Psoas muscle (tissue), 8 donors: ENCODE measurements around the gene RALY. TPM values are rescaled to one million over a fixed set of nuclear protein-coding genes. Genes with fewer than 3 reads are reported as not detected.

ENCODE experiments used
- ATAC-seq, 4 donors: fragments of 200-7000 bp; cut with Tn5 transposase; one replicate each; pipeline ENCODE4 v1.9.1; 2020; ENCODE audit warnings: moderate library complexity in 3 of 4, mild to moderate bottlenecking in 2 of 4
- DNase-seq, 2 donors: peaks; one replicate each; pipeline ENCODE4 v3.0.0-alpha.2; 2020
- H3K27ac ChIP-seq: fragments of 200-600 bp; one replicate; pipeline ENCODE4 v1.8.0; 2022
- H3K27me3 ChIP-seq, 3 donors: fragments of 200-600 bp in 1 of 3; one replicate each; pipeline versions ENCODE4 v1.6.1 to v1.8.0; 2013 to 2022; ENCODE audit warnings: low read length in 2 of 3, mild to moderate bottlenecking in 2 of 3, moderate library complexity in 1 of 3; ENCODE audit not compliant: insufficient read depth in 3 of 3
- H3K36me3 ChIP-seq, 2 donors: fragments of 200-600 bp in 1 of 2; one replicate each; pipeline versions ENCODE4 v1.6.1 to v1.8.0; 2013 to 2022; ENCODE audit warnings: low read depth in 1 of 2, mild to moderate bottlenecking in 1 of 2, moderate library complexity in 1 of 2; ENCODE audit not compliant: insufficient read depth in 1 of 2
- H3K4me1 ChIP-seq: fragments of 200-600 bp; one replicate; pipeline ENCODE4 v1.8.0; 2022
- H3K4me3 ChIP-seq: fragments of 200-600 bp; one replicate; pipeline ENCODE4 v1.8.0; 2022; ENCODE audit warnings: mild to moderate bottlenecking
- H3K9me3 ChIP-seq: fragments of 200-600 bp; one replicate; pipeline ENCODE4 v1.8.0; 2022
- WGBS, 3 donors: extraction: QIAGEN DNeasy Blood & Tissue Kit; methylation state at CpG; one replicate each; pipeline versions ENCODE4 v1.1.6 to v1.1.7; 2013; 5-methylcytosine and 5-hydroxymethylcytosine counted together
- intact Hi-C, 2 donors: fragments of 100-400 bp; cut with DNase I; formaldehyde crosslinking; loops; one replicate each; pipeline versions ENCODE4 v1.11.0 to v1.14.2; 2022
- polyA plus RNA-seq, 3 donors: library from polyadenylated mRNA; stranded (reverse); fragments of 200-250 nt; gene quantifications; one replicate each; pipeline ENCODE4 v1.2.3, GENCODE V29; 2013
- total RNA-seq, 4 donors: library from RNA; stranded (reverse); fragmentation: NEBNext Ultra II Directional in 2 of 4; extraction: Animal tissue kit (Norgen Biotek cat#: 25700) in 2 of 4; gene quantifications; one replicate each; pipeline versions ENCODE4 v1.2.1 to v1.2.4, GENCODE V29; 2021 to 2023
- TF ChIP-seq, protein P1 (sequence below): fragments of 200-600 bp; IDR thresholded peaks from one replicate; pipeline ENCODE4 v1.8.0; 2022; ENCODE audit warnings: antibody characterized with exemption
- donor health status: healthy with polysubstance abuse.
- donor health status: DM: no; HTN: no; CAD: no; lungs with moderate emphysema.
- donor health status: Bipolar disorder and iron deficiency.
- donor health status: healthy.
- donor health status: DM: yes; HTN: yes; CAD: no.
- donor health status: DM: no; HTN: no; CAD: no.
- donor health status: DM: no; HTN: no; CAD: no.
- donor health status: DM: yes; HTN: yes; CAD: no.

RALY gene
- total and polyA plus RNA-seq, 7 donors = 92.3 to 325 (median 120) TPM

GRCh38 chr20:33984182-33984719, 9.5 kb upstream of the RALY start:
- ATAC-seq = no peak

DNA sequence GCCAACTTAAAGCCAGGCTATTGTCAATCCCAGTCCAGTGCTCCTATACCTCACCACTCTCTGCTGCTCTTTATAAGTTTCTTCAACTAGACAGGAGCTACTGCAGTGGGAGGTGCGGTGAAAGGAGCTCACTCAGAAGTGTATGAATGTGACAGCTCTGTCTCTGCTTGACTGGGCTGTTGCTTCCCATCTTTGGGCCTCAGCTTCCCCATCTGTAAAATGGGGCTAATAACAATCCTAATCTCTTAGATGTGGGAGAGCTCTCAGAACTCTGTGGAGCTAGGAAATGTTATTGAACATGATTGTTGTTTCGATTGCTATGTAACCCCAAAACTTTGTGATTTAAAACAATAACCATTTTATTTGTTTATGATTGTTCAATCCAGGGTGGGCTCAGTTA, 8.4 kb upstream of the RALY start:
- intact Hi-C loops = no loop called here
- no peak overlapping the region for H3K27ac ChIP-seq
- no peaks in the 10 kb centered on the region for H3K9me3 ChIP-seq
- H3K27me3 ChIP-seq = no peaks in the 10 kb centered on the region
- no peak for DNase-seq
- no peaks in the 10 kb centered on the region for H3K4me1 ChIP-seq
- WGBS, 3 donors = 95 to 100% (median 96%) methylated on average over 2 of the region's 2 CpGs
- no peaks in the 10 kb centered on the region for H3K36me3 ChIP-seq
- H3K4me3 ChIP-seq = no peak overlapping the region
- ATAC-seq = no peak
- TF ChIP-seq, protein P1, sequence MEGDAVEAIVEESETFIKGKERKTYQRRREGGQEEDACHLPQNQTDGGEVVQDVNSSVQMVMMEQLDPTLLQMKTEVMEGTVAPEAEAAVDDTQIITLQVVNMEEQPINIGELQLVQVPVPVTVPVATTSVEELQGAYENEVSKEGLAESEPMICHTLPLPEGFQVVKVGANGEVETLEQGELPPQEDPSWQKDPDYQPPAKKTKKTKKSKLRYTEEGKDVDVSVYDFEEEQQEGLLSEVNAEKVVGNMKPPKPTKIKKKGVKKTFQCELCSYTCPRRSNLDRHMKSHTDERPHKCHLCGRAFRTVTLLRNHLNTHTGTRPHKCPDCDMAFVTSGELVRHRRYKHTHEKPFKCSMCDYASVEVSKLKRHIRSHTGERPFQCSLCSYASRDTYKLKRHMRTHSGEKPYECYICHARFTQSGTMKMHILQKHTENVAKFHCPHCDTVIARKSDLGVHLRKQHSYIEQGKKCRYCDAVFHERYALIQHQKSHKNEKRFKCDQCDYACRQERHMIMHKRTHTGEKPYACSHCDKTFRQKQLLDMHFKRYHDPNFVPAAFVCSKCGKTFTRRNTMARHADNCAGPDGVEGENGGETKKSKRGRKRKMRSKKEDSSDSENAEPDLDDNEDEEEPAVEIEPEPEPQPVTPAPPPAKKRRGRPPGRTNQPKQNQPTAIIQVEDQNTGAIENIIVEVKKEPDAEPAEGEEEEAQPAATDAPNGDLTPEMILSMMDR = no peak

More at GRCh38 chr20:33984182-33984719, 9.5 kb upstream of the RALY start:
- TF ChIP-seq, protein P1 = no peak
- Histone ChIP-seq H3K27ac (no peak overlapping the region), H3K27me3 (no peaks in the 10 kb centered on the region), H3K4me3 (no peak overlapping the region), H3K9me3 (no peaks in the 10 kb centered on the region), H3K36me3 (no peaks in the 10 kb centered on the region), H3K4me1 (no peaks in the 10 kb centered on the region)
- intact Hi-C loops = no loop called here
- 70 to 83% (median 72%) methylated on average over 7 of the region's 7 CpGs for WGBS, 3 donors
- DNase-seq = no peak

DNA sequence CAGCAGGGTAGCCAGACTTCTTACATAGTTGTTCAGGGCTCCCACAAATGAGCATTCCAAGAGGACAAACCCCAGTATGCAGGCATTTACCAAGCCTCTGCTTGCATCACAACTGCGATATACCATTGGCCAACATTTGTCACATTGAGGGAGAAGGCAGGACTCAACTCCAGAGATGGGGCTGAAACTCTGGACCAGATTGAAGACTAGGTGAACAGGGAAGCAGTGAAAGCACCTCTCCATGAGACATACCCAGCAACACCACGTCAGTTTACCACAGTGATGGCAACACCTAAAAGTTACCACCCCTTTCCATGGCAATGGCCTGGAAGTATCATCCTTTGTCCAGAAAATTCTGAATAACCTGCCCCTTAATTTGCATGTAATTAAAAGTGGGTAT, 7.9 kb upstream of the RALY start:
- TF ChIP-seq, protein P1 = no peak
- WGBS, 3 donors = 58 to 90% (median 81%) methylated on average over 2 of the region's 2 CpGs
- Histone ChIP-seq H3K36me3 (no peaks in the 10 kb centered on the region), H3K27me3 (no peaks in the 10 kb centered on the region), H3K9me3 (no peaks in the 10 kb centered on the region), H3K4me3 (no peak overlapping the region), H3K4me1 (no peaks in the 10 kb centered on the region), H3K27ac (no peak overlapping the region)
- intact Hi-C loops = no loop called here
- no peak for DNase-seq
- ATAC-seq = no peak

GRCh38 chr20:33986560-33987216, 7.0 kb upstream of the RALY start:
- ATAC-seq (no peak), DNase-seq (no peak)
- no peak overlapping the region for H3K4me3 ChIP-seq
- no peaks in the 10 kb centered on the region for H3K9me3 ChIP-seq
- H3K27me3 ChIP-seq = no peaks in the 10 kb centered on the region
- TF ChIP-seq, protein P1 = no peak
- WGBS, 3 donors = 87 to 90% (median 88%) methylated on average over 5 of the region's 5 CpGs
- no peak overlapping the region for H3K27ac ChIP-seq
- H3K4me1 ChIP-seq = no peaks in the 10 kb centered on the region
- H3K36me3 ChIP-seq = no peaks in the 10 kb centered on the region
- intact Hi-C loops = no loop called here
